ENCODE results near the gene REST. TPM values are rescaled to one million over a fixed set of nuclear protein-coding genes. Genes with fewer than 3 reads are reported as not detected.
"Not testable (repeated sequence)": the region's sequence is repeated elsewhere in the genome, so short reads cannot be mapped to it uniquely, and the experiment has no call there.

REST gene
- total RNA-seq: 34.6 TPM

- DNase-seq: peak; percentile 81
Measured at GRCh38 chr4:56907489-56908205, at the start of gene REST. TSS of gene REST (plus strand) at chr4:56907900. CDS start at chr4:56910639, 2,739 bp downstream.

GRCh38 chr4:56859841-56860240, 47.9 kb upstream of the REST start:
- no peak for DNase-seq

GRCh38 chr4:56860781-56861180, 46.9 kb upstream of the REST start:
- no peak for DNase-seq

- no peak for DNase-seq
Measured at GRCh38 chr4:56861360-56861759, 46.3 kb upstream of the REST start.

GRCh38 chr4:56863441-56864139, 44.1 kb upstream of the REST start:
- DNase-seq: no peak

GRCh38 chr4:56870946-56871345, 36.8 kb upstream of the REST start:
- DNase-seq: peak; percentile 81

GRCh38 chr4:56871371-56871866, 36.3 kb upstream of the REST start:
- peak; percentile 6 for DNase-seq

- DNase-seq: no peak
Measured at GRCh38 chr4:56874166-56874565, 33.5 kb upstream of the REST start.

GRCh38 chr4:56874923-56875322, 32.8 kb upstream of the REST start:
- peak; percentile 35 for DNase-seq

- DNase-seq: no peak
Measured at GRCh38 chr4:56876264-56876663, 31.4 kb upstream of the REST start.

GRCh38 chr4:56879996-56880395, 27.7 kb upstream of the REST start:
- DNase-seq: no peak

- DNase-seq: no peak
Measured at GRCh38 chr4:56880572-56880971, 27.1 kb upstream of the REST start.

- not testable (repeated sequence) for DNase-seq
Measured at GRCh38 chr4:56884511-56884910, 23.2 kb upstream of the REST start.

GRCh38 chr4:56892691-56893090, 15.0 kb upstream of the REST start:
- DNase-seq: no peak

- DNase-seq: not testable (repeated sequence)
Measured at GRCh38 chr4:56897842-56898241, 9.9 kb upstream of the REST start.

- DNase-seq: not testable (repeated sequence)
Measured at GRCh38 chr4:56900186-56900585, 7.5 kb upstream of the REST start.

GRCh38 chr4:56902703-56903102, 5.0 kb upstream of the REST start:
- no peak for DNase-seq

- no peak for DNase-seq
Measured at GRCh38 chr4:56905796-56906195, 1.9 kb upstream of the REST start.

- DNase-seq: no peak
Measured at GRCh38 chr4:56906489-56907393, 959 bp upstream of the REST start.

- DNase-seq: peak; percentile 70
Measured at GRCh38 chr4:56908206-56909085, 746 bp downstream of the REST start.

- peak; percentile 47 for DNase-seq
Measured at GRCh38 chr4:56909086-56909894, 1.6 kb downstream of the REST start.

All from skin of body (tissue), 2 donors.